Thymus (tissue), 11 donors: ENCODE data around the gene DHPS. TPM values are rescaled to one million over a fixed set of nuclear protein-coding genes. Genes with fewer than 3 reads are reported as not detected.
"Not testable (repeated sequence)": the region's sequence is repeated elsewhere in the genome, so short reads cannot be mapped to it uniquely, and the experiment has no call there.

Experiments
- DNase-seq, 9 donors: peaks; one replicate each; pipeline ENCODE4 v3.0.0-alpha.2; 2013; ENCODE audit warnings: low spot score in 9 of 9, low read depth in 6 of 9, missing footprints in 1 of 9
- H3K27ac ChIP-seq, 2 donors: one replicate each; pipeline ENCODE4 v1.5.1; 2013; ENCODE audit warnings: control low read depth in 1 of 2, low read depth in 1 of 2, low read length in 1 of 2, mild to moderate bottlenecking in 1 of 2, moderate library complexity in 1 of 2
- H3K27me3 ChIP-seq, 2 donors: one replicate each; pipeline ENCODE4 v1.5.1; 2013; ENCODE audit warnings: low read length in 1 of 2; ENCODE audit not compliant: control insufficient read depth in 2 of 2, insufficient read depth in 1 of 2
- H3K36me3 ChIP-seq, 2 donors: one replicate each; pipeline ENCODE4 v1.5.1; 2013; ENCODE audit warnings: low read length in 1 of 2, mild to moderate bottlenecking in 1 of 2, moderate library complexity in 1 of 2; ENCODE audit not compliant: control insufficient read depth in 2 of 2, insufficient read depth in 2 of 2
- H3K4me1 ChIP-seq, 2 donors: one replicate each; pipeline ENCODE4 v1.5.1; 2013; ENCODE audit warnings: low read length in 2 of 2; ENCODE audit not compliant: control insufficient read depth in 2 of 2, insufficient read depth in 2 of 2
- H3K4me3 ChIP-seq, 2 donors: one replicate each; pipeline ENCODE4 v1.5.1; 2013; ENCODE audit warnings: low read length in 2 of 2, control low read depth in 1 of 2, mild to moderate bottlenecking in 1 of 2
- H3K9me3 ChIP-seq, 2 donors: one replicate each; pipeline ENCODE4 v1.5.1; 2013; ENCODE audit warnings: low read length in 1 of 2, mild to moderate bottlenecking in 1 of 2; ENCODE audit not compliant: control insufficient read depth in 2 of 2, insufficient read depth in 1 of 2
- WGBS: extraction: QIAGEN DNeasy Blood & Tissue Kit; methylation state at CpG from one replicate; pipeline ENCODE4 v1.1.7; 2013; 5-methylcytosine and 5-hydroxymethylcytosine counted together
- polyA plus RNA-seq: library from polyadenylated mRNA; stranded (reverse); fragments of 200-250 nt; gene quantifications from one replicate; pipeline ENCODE4 v1.2.3, GENCODE V29; 2013
- total RNA-seq: library from RNA; stranded (reverse); fragments of 120-200 nt; gene quantifications from one replicate; pipeline ENCODE4 v1.2.4, GENCODE V29; 2013
- donor health status: healthy.

DHPS gene
- total and polyA plus RNA-seq, 2 donors: 74.3 to 97.3 TPM

- H3K36me3 ChIP-seq: peaks cover under 1 to 5% of the 10 kb centered on the region in 2 donors
- no peak within 1 kb of the TSS for H3K4me3 ChIP-seq
- peak in 1 of 9 donors; percentile 51 for DNase-seq
- no peak within 1 kb of the TSS for H3K27ac ChIP-seq
- no peaks in the 10 kb centered on the region for H3K27me3 ChIP-seq
- WGBS: 87% methylated on average over 9 of the region's 9 CpGs
- H3K4me1 ChIP-seq: no peaks in the 10 kb centered on the region
- H3K9me3 ChIP-seq: no peaks in the 10 kb centered on the region
These were observed 6.0 kb upstream of the DHPS start, which contains the start of gene GNG14 for GRCh38 chr19:12687496-12688196. Gene GNG14 (plus strand): TSS chr19:12687998. CDS start chr19:12688049, 51 bp downstream.

- 100% methylated on average over 3 of the region's 3 CpGs for WGBS
- no peak overlapping the region for H3K4me3 ChIP-seq
- no peak overlapping the region for H3K27ac ChIP-seq
- no peaks in the 10 kb centered on the region for H3K9me3 ChIP-seq
- peaks cover 0 to 6% of the 10 kb centered on the region in 2 donors for H3K4me1 ChIP-seq
- H3K27me3 ChIP-seq: no peaks in the 10 kb centered on the region
- DNase-seq: no peak
- H3K36me3 ChIP-seq: peaks cover 0 to under 1% of the 10 kb centered on the region in 2 donors
These were observed 4.2 kb upstream of the DHPS start for GRCh38 chr19:12685831-12686230.

DNA sequence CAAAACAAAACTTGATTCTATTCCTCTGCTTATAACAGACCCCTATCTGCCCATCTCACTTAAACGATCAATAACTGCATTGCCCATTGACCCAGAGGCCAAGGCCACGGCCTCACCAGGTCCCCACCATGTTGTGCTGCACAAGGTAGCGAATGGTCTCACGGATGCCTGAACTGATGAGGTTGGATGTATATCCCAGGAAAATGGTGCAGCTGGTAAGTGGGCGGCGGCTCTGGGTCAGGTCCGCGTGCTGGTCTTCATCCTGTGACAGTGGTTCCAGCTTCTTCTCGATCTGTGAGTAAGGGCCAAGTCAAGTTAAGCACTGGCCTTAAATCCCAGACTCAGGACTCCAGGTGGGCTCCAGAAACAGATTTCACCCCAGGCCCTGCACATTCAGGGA lies 1.6 kb downstream of the DHPS start:
- Histone ChIP-seq H3K36me3 (peaks cover 47 to 49% of the 10 kb centered on the region in 2 donors), H3K9me3 (no peaks in the 10 kb centered on the region), H3K4me3 (no peak overlapping the region), H3K4me1 (peaks cover 0 to 15% of the 10 kb centered on the region in 2 donors), H3K27ac (no peak overlapping the region), H3K27me3 (no peaks in the 10 kb centered on the region)
- WGBS: 98% methylated on average over 9 of the region's 9 CpGs
- DNase-seq: no peak

DNA sequence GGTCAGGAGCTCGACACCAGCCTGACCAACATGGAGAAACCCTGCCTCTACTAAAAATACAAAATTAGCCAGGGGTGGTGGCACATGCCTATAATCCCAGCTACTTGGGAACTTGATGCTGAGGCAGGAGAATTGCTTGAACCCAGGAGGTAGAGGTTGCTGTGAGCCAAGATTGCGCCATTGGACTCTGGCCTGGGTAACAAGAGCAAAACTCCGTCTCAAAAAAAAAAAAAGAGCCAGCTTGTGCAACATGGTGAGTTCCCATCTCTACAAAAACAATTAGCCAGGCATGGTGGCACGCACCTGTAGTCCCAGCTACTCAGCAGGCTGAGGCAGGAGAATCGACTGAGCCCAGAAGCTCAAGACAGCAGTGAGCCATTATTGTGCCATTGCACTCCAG lies 3.6 kb downstream of the DHPS start:
- not testable (repeated sequence) for H3K4me3 ChIP-seq, H3K27me3 ChIP-seq, H3K9me3 ChIP-seq, DNase-seq, H3K27ac ChIP-seq
- WGBS: 98% methylated on average over 5 of the region's 5 CpGs
- H3K4me1 ChIP-seq: peaks cover 0 to 15% of the 10 kb centered on the region in 2 donors
- H3K36me3 ChIP-seq: peaks cover 63 to 65% of the 10 kb centered on the region in 2 donors

DNA sequence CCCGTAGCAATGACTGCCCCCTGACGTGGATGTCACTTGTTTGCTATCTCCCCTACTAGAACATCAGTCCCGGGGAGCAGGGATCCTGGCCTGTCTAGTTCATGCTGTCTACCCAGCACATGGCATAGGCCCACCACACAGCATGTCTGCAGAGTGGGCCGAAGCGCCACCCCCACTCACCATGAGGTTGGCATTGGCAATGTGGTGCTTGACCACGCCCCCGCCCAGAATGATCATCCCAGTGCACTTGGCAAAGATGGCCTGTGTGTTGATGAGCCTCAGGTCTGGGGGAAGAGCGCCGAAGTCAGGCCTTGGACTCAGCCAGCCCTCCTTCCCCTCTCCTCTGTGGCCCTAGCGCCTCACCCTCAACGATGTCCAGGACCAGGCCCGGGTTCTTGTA lies 4.8 kb downstream of the DHPS start:
- peaks cover 71 to 74% of the 10 kb centered on the region in 2 donors for H3K36me3 ChIP-seq
- peaks cover 0 to 15% of the 10 kb centered on the region in 2 donors for H3K4me1 ChIP-seq
- H3K4me3 ChIP-seq: no peak overlapping the region
- WGBS: 98% methylated on average over 12 of the region's 12 CpGs
- no peak for DNase-seq
- no peak overlapping the region for H3K27ac ChIP-seq
- H3K9me3 ChIP-seq: no peaks in the 10 kb centered on the region
- no peaks in the 10 kb centered on the region for H3K27me3 ChIP-seq

GRCh38 chr19:12676384-12676792 lies 5.3 kb downstream of the DHPS start:
- peak in 6 of 9 donors; percentile 67 to 85 (median 73) for DNase-seq
- Histone ChIP-seq H3K9me3 (no peaks in the 10 kb centered on the region), H3K4me1 (peaks cover 0 to 15% of the 10 kb centered on the region in 2 donors), H3K36me3 (peaks cover 73 to 75% of the 10 kb centered on the region in 2 donors), H3K27ac (no peak overlapping the region), H3K27me3 (no peaks in the 10 kb centered on the region), H3K4me3 (no peak overlapping the region)
- whole genome bisulfite sequencing: 50% methylated on average over 4 of the region's 4 CpGs

DNA sequence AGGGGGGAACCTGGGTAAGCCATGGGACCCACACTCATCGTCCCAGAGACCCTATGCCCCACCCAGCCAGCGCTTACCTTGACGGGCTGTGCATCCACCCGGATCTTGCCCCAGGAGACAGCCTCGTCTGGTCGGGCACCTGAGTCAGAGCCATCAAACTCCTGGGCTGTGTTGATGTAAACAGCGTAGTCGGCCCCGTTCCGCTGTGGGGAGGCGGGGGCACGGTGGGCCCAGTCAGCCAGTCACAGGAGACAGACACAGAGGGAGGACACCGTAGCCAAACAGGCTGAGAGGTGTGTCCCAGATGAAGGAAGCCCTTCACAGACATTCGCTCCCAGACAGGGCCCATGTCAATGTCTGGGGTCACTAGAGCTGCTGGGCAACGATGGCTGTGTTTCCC lies 5.7 kb downstream of the DHPS start:
- H3K27ac ChIP-seq: no peak overlapping the region
- no peak overlapping the region for H3K4me3 ChIP-seq
- WGBS: 97% methylated on average over 15 of the region's 15 CpGs
- H3K9me3 ChIP-seq: no peaks in the 10 kb centered on the region
- peaks cover 0 to 10% of the 10 kb centered on the region in 2 donors for H3K4me1 ChIP-seq
- DNase-seq: no peak
- H3K27me3 ChIP-seq: no peaks in the 10 kb centered on the region
- H3K36me3 ChIP-seq: peaks cover 73 to 75% of the 10 kb centered on the region in 2 donors

DNA sequence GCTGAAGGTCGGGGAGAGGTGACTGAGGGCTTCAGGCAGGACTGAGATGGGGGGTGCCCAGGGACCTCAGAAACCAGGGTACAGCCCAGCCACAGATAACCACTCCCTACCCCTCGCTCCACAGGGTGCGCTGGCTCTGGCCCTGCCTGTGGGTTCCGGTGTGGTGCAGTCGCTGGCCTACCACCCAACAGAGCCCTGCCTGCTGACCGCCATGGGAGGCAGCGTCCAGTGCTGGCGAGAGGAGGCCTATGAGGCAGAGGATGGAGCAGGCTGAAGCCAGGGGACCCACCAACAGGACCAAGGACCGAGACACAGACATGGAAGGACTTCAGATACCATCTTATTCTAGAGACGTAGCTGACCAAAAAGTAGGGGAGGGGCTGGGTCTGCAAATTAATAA lies 6.3 kb downstream of the DHPS start:
- H3K4me3 ChIP-seq: no peak overlapping the region
- H3K27ac ChIP-seq: no peak overlapping the region
- 98% methylated on average over 10 of the region's 10 CpGs for WGBS
- no peak for DNase-seq
- H3K9me3 ChIP-seq: no peaks in the 10 kb centered on the region
- peaks cover 73 to 75% of the 10 kb centered on the region in 2 donors for H3K36me3 ChIP-seq
- H3K4me1 ChIP-seq: peaks cover 0 to 11% of the 10 kb centered on the region in 2 donors
- H3K27me3 ChIP-seq: no peaks in the 10 kb centered on the region

- 96% methylated on average over 10 of the region's 10 CpGs for WGBS
- H3K27ac ChIP-seq: no peak overlapping the region
- H3K36me3 ChIP-seq: peaks cover 55 to 58% of the 10 kb centered on the region in 2 donors
- H3K4me1 ChIP-seq: peaks cover 10 to 23% of the 10 kb centered on the region in 2 donors
- no peaks in the 10 kb centered on the region for H3K9me3 ChIP-seq
- H3K4me3 ChIP-seq: no peak overlapping the region
- no peak for DNase-seq
- no peaks in the 10 kb centered on the region for H3K27me3 ChIP-seq
These were observed 8.9 kb downstream of the DHPS start for GRCh38 chr19:12672744-12673143.
